Measurements from ENCODE around the gene RGPD5.
"Not testable (repeated sequence)": the region's sequence is repeated elsewhere in the genome, so short reads cannot be mapped to it uniquely, and the experiment has no call there.

RGPD5 gene

GRCh38 chr2:109794074-109794737 is at the start of gene RGPD5:
TSS of gene RGPD5 (plus strand) at chr2:109794305. CDS start at chr2:109794466, 161 bp downstream.
- not testable (repeated sequence) for DNase-seq

GRCh38 chr2:109751572-109751971 is 42.5 kb upstream of the RGPD5 start:
- DNase-seq, result not testable (repeated sequence)

GRCh38 chr2:109757163-109757824 is 36.8 kb upstream of the RGPD5 start:
- not testable (repeated sequence) for DNase-seq

GRCh38 chr2:109760265-109761042 is 33.7 kb upstream of the RGPD5 start:
- DNase-seq, result not testable (repeated sequence)

GRCh38 chr2:109761043-109761454 is 33.1 kb upstream of the RGPD5 start:
- not testable (repeated sequence) for DNase-seq

- DNase-seq, result not testable (repeated sequence)
Observed at GRCh38 chr2:109761976-109762375, 32.1 kb upstream of the RGPD5 start.

- DNase-seq, result not testable (repeated sequence)
Observed at GRCh38 chr2:109766074-109766473, 28.0 kb upstream of the RGPD5 start.

- not testable (repeated sequence) for DNase-seq
Observed at GRCh38 chr2:109766886-109767578, 27.1 kb upstream of the RGPD5 start.

GRCh38 chr2:109768934-109769333 is 25.2 kb upstream of the RGPD5 start:
- not testable (repeated sequence) for DNase-seq

GRCh38 chr2:109779118-109779517 is 15.0 kb upstream of the RGPD5 start:
- DNase-seq, result not testable (repeated sequence)

GRCh38 chr2:109781147-109781816 is 12.8 kb upstream of the RGPD5 start:
- not testable (repeated sequence) for DNase-seq

GRCh38 chr2:109782446-109782993 is 11.6 kb upstream of the RGPD5 start:
- DNase-seq, result not testable (repeated sequence)

GRCh38 chr2:109791530-109792279 is 2.4 kb upstream of the RGPD5 start:
- not testable (repeated sequence) for DNase-seq

GRCh38 chr2:109792659-109793058 is 1.4 kb upstream of the RGPD5 start:
- DNase-seq, result not testable (repeated sequence)

GRCh38 chr2:109871129-109871751 is 77.1 kb downstream of the RGPD5 start:
- not testable (repeated sequence) for DNase-seq

- DNase-seq, result not testable (repeated sequence)
Observed at GRCh38 chr2:109876625-109877024, 82.5 kb downstream of the RGPD5 start.

GRCh38 chr2:109882112-109882511 is 88.0 kb downstream of the RGPD5 start:
- not testable (repeated sequence) for DNase-seq

GRCh38 chr2:109888414-109888813 is 94.3 kb downstream of the RGPD5 start:
- not testable (repeated sequence) for DNase-seq

- not testable (repeated sequence) for DNase-seq
Observed at GRCh38 chr2:109889909-109890308, 95.8 kb downstream of the RGPD5 start.

- DNase-seq, result not testable (repeated sequence)
Observed at GRCh38 chr2:109891024-109891423, 96.9 kb downstream of the RGPD5 start.

- not testable (repeated sequence) for DNase-seq
Observed at GRCh38 chr2:109893736-109894135, 99.6 kb downstream of the RGPD5 start.

Data from amniotic stem cell (primary cell).